SK-N-SH treated with all-trans-retinoic acid at 6 μM for 48 hours (cell line): Measurements from ENCODE around the gene GLYR1.

Experiments used
- ATAC-seq: fragments of 200-7000 bp; cut with Tn5 transposase; 3 replicates; pipeline ENCODE4 v1.9.1; 2020; ENCODE audit warnings: mild to moderate bottlenecking, moderate library complexity
- BACH2 ChIP-seq: fragments of 250-450 bp; sonication (Bioruptor Pico); IDR thresholded peaks from 2 replicates; pipeline ENCODE4 v1.9.0; 2021; ENCODE audit warnings: mild to moderate bottlenecking, borderline replicate concordance
- CREB5 ChIP-seq: fragments of 250-450 bp; sonication (Bioruptor Pico); IDR thresholded peaks from 2 replicates; pipeline ENCODE4 v1.5.1; 2020; ENCODE audit warnings: low read depth, mild to moderate bottlenecking, moderate library complexity
- CSDC2 ChIP-seq: fragments of 250-450 bp; sonication (Bioruptor Pico); IDR thresholded peaks from 2 replicates; pipeline ENCODE4 v1.5.0; 2020; ENCODE audit warnings: mild to moderate bottlenecking, moderate library complexity
- CSRNP3 ChIP-seq: fragments of 250-450 bp; sonication (Bioruptor Pico); IDR thresholded peaks from 2 replicates; pipeline ENCODE4 v1.5.1; 2021; ENCODE audit warnings: mild to moderate bottlenecking, moderate library complexity
- ESRRG ChIP-seq: fragments of 250-450 bp; sonication (Bioruptor Pico); IDR thresholded peaks from 2 replicates; pipeline ENCODE4 v1.6.1; 2021; ENCODE audit warnings: mild to moderate bottlenecking
- GLIS3 ChIP-seq: fragments of 250-450 bp; sonication (Bioruptor Pico); IDR thresholded peaks from 2 replicates; pipeline ENCODE4 v1.5.0; 2020; ENCODE audit warnings: mild to moderate bottlenecking, moderate library complexity
- ISL1 ChIP-seq: fragments of 250-450 bp; sonication (Bioruptor Pico); IDR thresholded peaks from 2 replicates; pipeline ENCODE4 v2.1.2; 2022; ENCODE audit warnings: mild to moderate bottlenecking, moderate library complexity
- OSR1 ChIP-seq: fragments of 250-450 bp; sonication (Bioruptor Pico); IDR thresholded peaks from 2 replicates; pipeline ENCODE4 v1.8.0; 2022; ENCODE audit warnings: moderate library complexity, mild to moderate bottlenecking, inconsistent platforms
- PATZ1 ChIP-seq: fragments of 250-450 bp; sonication (Bioruptor Pico); IDR thresholded peaks from 2 replicates; pipeline ENCODE4 v1.8.0; 2020; ENCODE audit warnings: mild to moderate bottlenecking, moderate library complexity, borderline replicate concordance
- POU6F1 ChIP-seq: fragments of 250-450 bp; sonication (Bioruptor Pico); IDR thresholded peaks from 2 replicates; pipeline ENCODE4 v1.8.0; 2021; ENCODE audit warnings: low read depth, mild to moderate bottlenecking, moderate library complexity, borderline replicate concordance
- PPARA ChIP-seq: fragments of 250-450 bp; sonication (Bioruptor Pico); IDR thresholded peaks from 2 replicates; pipeline ENCODE4 v1.5.0; 2020; ENCODE audit warnings: mild to moderate bottlenecking, borderline replicate concordance
- RARB ChIP-seq: fragments of 250-450 bp; sonication (Bioruptor Pico); IDR thresholded peaks from 2 replicates; pipeline ENCODE4 v1.8.0; 2021; ENCODE audit warnings: mild to moderate bottlenecking, moderate library complexity
- SNAI2 ChIP-seq: fragments of 250-450 bp; sonication (Bioruptor Pico); IDR thresholded peaks from 2 replicates; pipeline ENCODE4 v1.5.0; 2020; ENCODE audit warnings: mild to moderate bottlenecking, moderate library complexity
- TCF4 ChIP-seq: fragments of 250-450 bp; sonication (Bioruptor Pico); IDR thresholded peaks from 2 replicates; pipeline ENCODE4 v1.8.0; 2021; ENCODE audit warnings: mild to moderate bottlenecking, moderate library complexity, borderline replicate concordance
- TOX ChIP-seq: fragments of 250-450 bp; sonication (Bioruptor Pico); IDR thresholded peaks from 2 replicates; pipeline ENCODE4 v1.8.0; 2021; ENCODE audit warnings: mild to moderate bottlenecking, moderate library complexity, borderline replicate concordance
- TSHZ2 ChIP-seq: fragments of 250-450 bp; sonication (Bioruptor Pico); IDR thresholded peaks from 2 replicates; pipeline ENCODE4 v1.5.0; 2020; ENCODE audit warnings: mild to moderate bottlenecking, moderate library complexity
- ZFP3 ChIP-seq: fragments of 250-450 bp; sonication (Bioruptor Pico); IDR thresholded peaks from 2 replicates; pipeline ENCODE4 v1.5.0; 2020; ENCODE audit warnings: mild to moderate bottlenecking, moderate library complexity
- ZFP30 ChIP-seq: fragments of 450-650 bp; formaldehyde crosslinking; IDR thresholded peaks from 2 replicates; pipeline ENCODE4 v1.5.0; 2022; ENCODE audit warnings: mild to moderate bottlenecking, moderate library complexity
- ZNF565 ChIP-seq: fragments of 450-650 bp; formaldehyde crosslinking; conservative IDR thresholded peaks from 2 replicates; pipeline ENCODE4 v1.5.0; 2020; ENCODE audit warnings: low read depth, mild to moderate bottlenecking, moderate library complexity
- ZNF70 ChIP-seq: fragments of 450-650 bp; formaldehyde crosslinking; IDR thresholded peaks from 2 replicates; pipeline ENCODE4 v1.5.0; 2020; ENCODE audit warnings: mild to moderate bottlenecking, moderate library complexity
- ZNF8 ChIP-seq: fragments of 450-650 bp; formaldehyde crosslinking; IDR thresholded peaks from 2 replicates; pipeline ENCODE4 v1.5.0; 2020; ENCODE audit warnings: mild to moderate bottlenecking, moderate library complexity

GLYR1 gene

GRCh38 chr16:4891097-4891885 is 44.2 kb upstream of the GLYR1 start:
- ATAC-seq = no peak
- TF ChIP-seq GLIS3 = no peak
- TF ChIP-seq, all 23 proteins: peak for 0

- TF ChIP-seq PPARA (CRISPR knock-in tag) (no peak), ZNF565 (CRISPR knock-in tag) (no peak), OSR1 (no peak), POU6F1 (no peak)
- ATAC-seq = no peak
Measured at GRCh38 chr16:4890686-4891085, 43.6 kb upstream of the GLYR1 start.

- no peak for TF ChIP-seq CSRNP3 (CRISPR knock-in tag)
- no peak for TF ChIP-seq PATZ1
- no peak for TF ChIP-seq ZNF8 (CRISPR knock-in tag)
- no peak for TF ChIP-seq SNAI2 (CRISPR knock-in tag)
- TF ChIP-seq ESRRG (CRISPR knock-in tag) = no peak
- TF ChIP-seq BACH2 (CRISPR knock-in tag) = no peak
- TF ChIP-seq GLIS3 = no peak
- TF ChIP-seq TOX (CRISPR knock-in tag) = no peak
- TF ChIP-seq ZNF565 (CRISPR knock-in tag) = no peak
- no peak for TF ChIP-seq POU6F1
- TF ChIP-seq TSHZ2 (CRISPR knock-in tag) = no peak
- no peak for TF ChIP-seq RARB (CRISPR knock-in tag)
- TF ChIP-seq PPARA (CRISPR knock-in tag) = no peak
- no peak for TF ChIP-seq CSDC2 (CRISPR knock-in tag)
- TF ChIP-seq TCF4 = no peak
- no peak for TF ChIP-seq ISL1 (CRISPR knock-in tag)
- no peak for TF ChIP-seq CREB5
- TF ChIP-seq ZNF70 (CRISPR knock-in tag) = no peak
- TF ChIP-seq ZFP3 (CRISPR knock-in tag) = no peak
- TF ChIP-seq ZFP30 (CRISPR knock-in tag) = no peak
- ATAC-seq = no peak
Measured at GRCh38 chr16:4890026-4890425, 42.9 kb upstream of the GLYR1 start.
